H1 (cell line): ENCODE measurements around the gene LTBP1. TPM values are rescaled to one million over a fixed set of nuclear protein-coding genes. Genes with fewer than 3 reads are reported as not detected.

Experiments
- CTCF ChIA-PET: fragments of 300-600 bp; sonication (Branson Sonifier 250); formaldehyde crosslinking; loops from one replicate; lab custom pipeline; 2021; ENCODE audit not compliant: partially characterized antibody; lab: Charles Lee
- POLR2A ChIA-PET: fragments of 300-600 bp; sonication (Branson Sonifier 250); formaldehyde crosslinking; loops from one replicate; lab custom pipeline; 2021; ENCODE audit warnings: inconsistent platforms; ENCODE audit not compliant: partially characterized antibody; lab: Charles Lee
- DNase-seq, 2 experiments: peaks; one replicate each; pipeline versions ENCODE4 v3.0.0 to v3.0.0-alpha.2; 2010 to 2022; ENCODE audit warnings: low spot score in 2 of 2, low read depth in 1 of 2, mixed read lengths in 1 of 2
- FAIRE-seq: peaks from 2 replicates; lab custom pipeline; 2011; peaks lifted over from hg19 to GRCh38; lab: Jason Lieb, UNC
- H2AFZ ChIP-seq: 2 replicates; pipeline ENCODE4 v1.8.1; 2012; ENCODE audit warnings: low read length, inconsistent platforms
- H2AK5ac ChIP-seq: 2 replicates; pipeline ENCODE4 v1.6.1; 2013; ENCODE audit warnings: low read depth, low read length
- H2BK120ac ChIP-seq: replicated peaks from 2 replicates; pipeline ENCODE3; 2013; ENCODE audit warnings: low read depth, low read length, inconsistent platforms
- H2BK12ac ChIP-seq: 2 replicates; pipeline ENCODE4 v1.6.1; 2013; ENCODE audit warnings: low read depth, low read length
- H2BK15ac ChIP-seq: 2 replicates; pipeline ENCODE4 v1.6.1; 2013; ENCODE audit warnings: low read length
- H2BK20ac ChIP-seq: 2 replicates; pipeline ENCODE4 v1.6.1; 2013; ENCODE audit warnings: low read length
- H2BK5ac ChIP-seq: 2 replicates; pipeline ENCODE4 v1.6.1; 2013; ENCODE audit warnings: low read depth, low read length
- H3K14ac ChIP-seq: 2 replicates; pipeline ENCODE4 v1.6.1; 2013; ENCODE audit warnings: inconsistent platforms; ENCODE audit not compliant: insufficient read length
- H3K18ac ChIP-seq: 2 replicates; pipeline ENCODE4 v1.6.1; 2013; ENCODE audit warnings: low read length; ENCODE audit errors: extremely low read depth
- H3K23ac ChIP-seq: 2 replicates; pipeline ENCODE4 v1.6.1; 2013; ENCODE audit warnings: inconsistent platforms; ENCODE audit not compliant: insufficient read length
- H3K23me2 ChIP-seq: 2 replicates; pipeline ENCODE4 v1.6.1; 2013; ENCODE audit warnings: low read depth, low read length
- H3K27ac ChIP-seq: 2 replicates; pipeline ENCODE4 v1.6.1; 2011; ENCODE audit warnings: low read depth, low read length, inconsistent platforms
- H3K27me3 ChIP-seq, 4 experiments: replicated peaks in 1 of 4; 1 replicate in 1 of 4; 2 replicates in 3 of 4; pipeline versions ENCODE4 v1.6.1 to v1.8.1; 2011 to 2013; ENCODE audit warnings: low read length in 3 of 4, mild to moderate bottlenecking in 3 of 4, inconsistent platforms in 2 of 4, mixed read lengths in 2 of 4, moderate library complexity in 1 of 4; ENCODE audit not compliant: control insufficient read depth in 3 of 4, insufficient read depth in 3 of 4; ENCODE audit errors: extremely low read depth in 1 of 4
- H3K36me3 ChIP-seq, 4 experiments: 2 replicates each; pipeline versions ENCODE4 v1.6.1 to v1.8.1; 2011 to 2013; ENCODE audit warnings: mild to moderate bottlenecking in 4 of 4, low read length in 3 of 4, moderate library complexity in 2 of 4, control low read depth in 1 of 4, inconsistent platforms in 1 of 4; ENCODE audit not compliant: insufficient read depth in 4 of 4, control insufficient read depth in 2 of 4
- H3K4ac ChIP-seq: replicated peaks from 2 replicates; pipeline ENCODE3; 2013; ENCODE audit warnings: low read length, low read depth, mixed read lengths, inconsistent platforms; ENCODE audit not compliant: insufficient read length
- H3K4me1 ChIP-seq, 4 experiments: replicated peaks in 1 of 4; 1 replicate in 1 of 4; 2 replicates in 3 of 4; pipeline versions ENCODE4 v1.6.1 to v1.8.1; 2011 to 2013; ENCODE audit warnings: low read length in 3 of 4, inconsistent platforms in 2 of 4, mixed read lengths in 1 of 4; ENCODE audit not compliant: insufficient read depth in 4 of 4, control insufficient read depth in 3 of 4
- H3K4me2 ChIP-seq, 2 experiments: 2 replicates each; pipeline versions ENCODE4 v1.6.1 to v1.8.1; 2011 to 2013; ENCODE audit warnings: low read depth in 2 of 2, low read length in 2 of 2, control low read depth in 1 of 2, inconsistent platforms in 1 of 2, mild to moderate bottlenecking in 1 of 2; ENCODE audit not compliant: insufficient read depth in 1 of 2
- H3K4me3 ChIP-seq, 4 experiments: fragments of 200-600, 300-600 bp in 1 of 4; sonication (generic), shearing (Covaris generic), sonication (Bioruptor Twin) in 1 of 4; 2 replicates each; pipeline versions ENCODE4 v1.5.1 to v1.8.1; 2011 to 2016; ENCODE audit warnings: low read length in 4 of 4, low read depth in 3 of 4, control low read depth in 2 of 4, inconsistent platforms in 2 of 4, mild to moderate bottlenecking in 2 of 4, mixed read lengths in 1 of 4, moderate library complexity in 1 of 4; ENCODE audit not compliant: insufficient read depth in 2 of 4; ENCODE audit errors: extremely low read depth in 1 of 4
- H3K56ac ChIP-seq: replicated peaks from 2 replicates; pipeline ENCODE3; 2013; ENCODE audit warnings: low read depth, mild to moderate bottlenecking, mixed read lengths, low read length, inconsistent platforms; ENCODE audit not compliant: insufficient read length
- H3K79me1 ChIP-seq: 2 replicates; pipeline ENCODE4 v1.6.1; 2013; ENCODE audit warnings: low read depth, low read length, control low read depth
- H3K79me2 ChIP-seq, 2 experiments: 2 replicates each; pipeline versions ENCODE4 v1.6.1 to v1.8.1; 2012 to 2013; ENCODE audit warnings: low read length in 2 of 2, mild to moderate bottlenecking in 2 of 2, inconsistent platforms in 1 of 2; ENCODE audit not compliant: insufficient read depth in 2 of 2, control insufficient read depth in 1 of 2
- H3K9ac ChIP-seq, 4 experiments: replicated peaks in 1 of 4; 1 replicate in 1 of 4; 2 replicates in 3 of 4; pipeline versions ENCODE4 v1.6.1 to v1.8.1; 2011 to 2013; ENCODE audit warnings: low read depth in 3 of 4, low read length in 3 of 4, control low read depth in 2 of 4, mild to moderate bottlenecking in 2 of 4, moderate library complexity in 2 of 4, inconsistent platforms in 1 of 4; ENCODE audit errors: extremely low read depth in 1 of 4
- H3K9me3 ChIP-seq, 2 experiments: 2 replicates each; pipeline versions ENCODE4 v1.6.1 to v1.8.1; 2012 to 2013; ENCODE audit warnings: mild to moderate bottlenecking in 2 of 2, moderate library complexity in 2 of 2, control low read depth in 1 of 2, inconsistent platforms in 1 of 2, low read depth in 1 of 2, low read length in 1 of 2, mixed read lengths in 1 of 2; ENCODE audit not compliant: insufficient read depth in 2 of 2
- H4K20me1 ChIP-seq, 2 experiments: replicated peaks in 1 of 2; 2 replicates each; pipeline versions ENCODE3 to v1.8.1; 2011 to 2013; ENCODE audit warnings: inconsistent platforms in 2 of 2, low read length in 2 of 2, mild to moderate bottlenecking in 1 of 2; ENCODE audit not compliant: insufficient read depth in 2 of 2, control insufficient read depth in 1 of 2
- H4K5ac ChIP-seq: 2 replicates; pipeline ENCODE4 v1.6.1; 2013; ENCODE audit warnings: low read length, low read depth, mixed read lengths, inconsistent platforms; ENCODE audit not compliant: insufficient read length
- H4K8ac ChIP-seq: 2 replicates; pipeline ENCODE4 v1.8.0; 2013; ENCODE audit warnings: mild to moderate bottlenecking, moderate library complexity, low read length, inconsistent platforms; ENCODE audit not compliant: insufficient read depth; ENCODE audit errors: extremely low read depth
- H4K91ac ChIP-seq: replicated peaks from 2 replicates; pipeline ENCODE3; 2013; ENCODE audit warnings: low read length, mixed read lengths, inconsistent platforms; ENCODE audit not compliant: insufficient read length
- ATF3 ChIP-seq: IDR thresholded peaks from 2 replicates; pipeline ENCODE4 v1.6.1; 2011; ENCODE audit warnings: low read depth, mild to moderate bottlenecking, low read length; ENCODE audit not compliant: insufficient read depth
- CBX8 ChIP-seq: fragments of 300-800, 300-1000 bp; sonication (generic); IDR thresholded peaks from 2 replicates; pipeline ENCODE4 v1.7.1; 2016; ENCODE audit warnings: low read depth, low read length, borderline replicate concordance
- CTCF ChIP-seq, 3 experiments: IDR thresholded peaks; 1 replicate in 2 of 3; 2 replicates in 1 of 3; pipeline versions ENCODE4 v1.5.1 to v1.6.1; 2011; ENCODE audit warnings: low read length in 3 of 3, mild to moderate bottlenecking in 3 of 3, inconsistent platforms in 2 of 3, low read depth in 1 of 3, moderate library complexity in 1 of 3; ENCODE audit not compliant: insufficient read depth in 1 of 3; ENCODE audit errors: control extremely low read depth in 1 of 3
- KDM1A ChIP-seq: fragments of 200-600, 300-600 bp; sonication (generic); IDR thresholded peaks from 2 replicates; pipeline ENCODE4 v1.7.1; 2016; ENCODE audit warnings: mild to moderate bottlenecking, low read length, borderline replicate concordance
- KDM5A ChIP-seq: fragments of 200-600 bp; IDR thresholded peaks from 2 replicates; pipeline ENCODE4 v1.7.1; 2012; ENCODE audit warnings: mild to moderate bottlenecking, low read length, inconsistent platforms, mixed read lengths
- POLR2AphosphoS5 ChIP-seq: IDR thresholded peaks from 2 replicates; pipeline ENCODE4 v1.6.1; 2011; ENCODE audit warnings: low read depth, low read length
- RNF2 ChIP-seq: fragments of 200-900, 300-1000 bp; sonication (generic); IDR thresholded peaks from 2 replicates; pipeline ENCODE4 v1.7.1; 2016; ENCODE audit warnings: borderline replicate concordance, low read depth, mild to moderate bottlenecking, antibody characterized with exemption, low read length; ENCODE audit not compliant: poor library complexity, severe bottlenecking; ENCODE audit errors: missing control alignments
- RXRA ChIP-seq: IDR thresholded peaks from 2 replicates; pipeline ENCODE4 v1.6.1; 2011; ENCODE audit warnings: low read depth, mild to moderate bottlenecking, low read length, moderate library complexity; ENCODE audit not compliant: insufficient read depth
- SP2 ChIP-seq: IDR thresholded peaks from 2 replicates; pipeline ENCODE4 v1.6.1; 2012; ENCODE audit warnings: mild to moderate bottlenecking, low read length, inconsistent platforms
- SUZ12 ChIP-seq: fragments of 200-600 bp; sonication (generic); IDR thresholded peaks from 2 replicates; pipeline ENCODE4 v1.6.1; 2012; ENCODE audit warnings: mild to moderate bottlenecking, inconsistent platforms, low read length, moderate library complexity, mixed read lengths
- WGBS, 2 experiments: shearing (Covaris generic) in 1 of 2; methylation state at CpG; one replicate each; pipeline versions ENCODE4 v1.1.6 to v1.1.7; 2013 to 2015; ENCODE audit warnings: low lambda C conversion rate in 2 of 2, mixed read lengths in 2 of 2, inconsistent platforms in 1 of 2, low coverage in 1 of 2, missing lambda C conversion rate in 1 of 2; ENCODE audit not compliant: insufficient replicate concordance in 2 of 2, insufficient coverage in 1 of 2, insufficient read length in 1 of 2; ENCODE audit errors: extremely low coverage in 1 of 2, missing lambda C conversion rate in 1 of 2; 5-methylcytosine and 5-hydroxymethylcytosine counted together
- polyA plus RNA-seq, 7 experiments: library from polyadenylated mRNA; depleted of rRNA in 3 of 7; stranded (reverse) in 5 of 7; unstranded in 2 of 7; fragments of >200 nt in 5 of 7; fragments of 200-250 nt in 2 of 7; gene quantifications; 1 replicate in 5 of 7; 2 replicates in 1 of 7; 4 replicates in 1 of 7; pipeline versions ENCODE4 v1.2.1 to v1.2.3, GENCODE V29; 2011 to 2013; ENCODE audit warnings: missing spikeins in 2 of 7, mixed read lengths in 2 of 7
- total RNA-seq: library from RNA; stranded (reverse); fragmentation: NEBNext Ultra II Directional; extraction: Animal tissue kit (Norgen Biotek cat#: 25700); gene quantifications from 2 replicates; pipeline ENCODE4 v1.2.1, GENCODE V29; 2021

LTBP1 gene
- total and polyA plus RNA-seq, 2 of the 8 experiments (the other 6 are each of a cell fraction or from before 2014, with no cell fraction given) = 15.4 to 24.7 TPM

DNA sequence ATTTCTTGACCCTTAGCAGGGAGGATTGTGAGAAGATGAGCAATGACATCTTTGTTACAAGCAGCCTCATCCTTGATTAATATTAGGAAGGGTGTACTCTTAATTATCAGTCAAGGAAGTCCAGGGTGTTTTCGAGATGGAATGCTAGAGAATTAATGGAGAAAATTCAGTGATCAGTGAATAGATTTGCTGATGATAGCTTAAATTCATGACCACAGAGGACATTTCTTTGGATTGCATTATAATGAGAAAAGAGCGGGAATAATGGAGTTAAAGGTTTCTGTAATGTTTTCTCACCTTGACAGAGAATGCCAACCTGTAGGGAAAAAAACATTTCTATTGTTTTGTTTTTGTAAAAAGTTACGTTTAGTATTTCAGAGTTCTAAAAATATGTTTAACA lies 249.9 kb downstream of the LTBP1 start:
- H3K4me2 ChIP-seq = no peak overlapping the region
- H3K79me1 ChIP-seq = no peaks in the 10 kb centered on the region
- H2BK15ac ChIP-seq = no peak overlapping the region
- no peak overlapping the region for H4K91ac ChIP-seq
- H4K8ac ChIP-seq = no peak overlapping the region
- H3K27me3 ChIP-seq = peaks cover 0 to 2% (median 0%) of the 10 kb centered on the region in 4 experiments; a peak in 1 of 7 replicates
- no peaks in the 10 kb centered on the region for H3K4me1 ChIP-seq
- H3K4me3 ChIP-seq = no peak overlapping the region
- DNase-seq = no peak
- no peak overlapping the region for H2BK20ac ChIP-seq
- H2BK5ac ChIP-seq = no peak overlapping the region
- no peaks in the 10 kb centered on the region for H3K79me2 ChIP-seq
- 80% methylated on average over 3 of the region's 3 CpGs; no CpG with 5 or more reads in 1 of the 2 experiments for WGBS, 2 experiments
- no peak for FAIRE-seq
- no peaks in the 10 kb centered on the region for H3K9me3 ChIP-seq
- H4K20me1 ChIP-seq = no peaks in the 10 kb centered on the region
- H3K4ac ChIP-seq = no peak overlapping the region
- H2BK12ac ChIP-seq = no peak overlapping the region
- no peaks in the 10 kb centered on the region for H3K36me3 ChIP-seq
- H4K5ac ChIP-seq = no peak overlapping the region
- POLR2A ChIA-PET = no interaction called here
- no peak overlapping the region for H2AFZ ChIP-seq
- H3K27ac ChIP-seq = no peak overlapping the region
- no peak overlapping the region for H3K9ac ChIP-seq
- H3K23me2 ChIP-seq = no peaks in the 10 kb centered on the region
- no peak overlapping the region for H2AK5ac ChIP-seq
- no peak overlapping the region for H3K23ac ChIP-seq
- CTCF ChIA-PET = interaction anchor here (1.4 kb wide), 1 partner anchor 10 kb away, joined by 3 read pairs; no protein-coding TSS in a partner anchor
- no peak overlapping the region for H3K14ac ChIP-seq
- H3K18ac ChIP-seq = no peak overlapping the region
- H2BK120ac ChIP-seq = no peak overlapping the region
- H3K56ac ChIP-seq = no peak overlapping the region
- TF ChIP-seq CTCF (IDR thresholded peaks at IDR 0.05; ENCODE audit: control extremely low read depth in 1 of 3, insufficient read depth in 1 of 3, low read depth in 1 of 3, low read length in 3 of 3) = no peak
- TF ChIP-seq ATF3 = no peak
- TF ChIP-seq POLR2AphosphoS5 = no peak
- no peak for TF ChIP-seq KDM1A
- no peak for TF ChIP-seq RNF2
- TF ChIP-seq CBX8 = no peak
- no peak for TF ChIP-seq RXRA
- no peak for TF ChIP-seq SP2
- TF ChIP-seq KDM5A = no peak
- TF ChIP-seq SUZ12 = no peak
